Measurements from ENCODE around the gene GAS7. TPM values are rescaled to one million over a fixed set of nuclear protein-coding genes. Genes with fewer than 3 reads are reported as not detected.

GAS7 gene
- total and polyA plus RNA-seq, 9 of the 15 experiments (the other 6 are each of a cell fraction or from before 2014, with no cell fraction given): 0.11 to 0.33 TPM; not detected in 7

DNA sequence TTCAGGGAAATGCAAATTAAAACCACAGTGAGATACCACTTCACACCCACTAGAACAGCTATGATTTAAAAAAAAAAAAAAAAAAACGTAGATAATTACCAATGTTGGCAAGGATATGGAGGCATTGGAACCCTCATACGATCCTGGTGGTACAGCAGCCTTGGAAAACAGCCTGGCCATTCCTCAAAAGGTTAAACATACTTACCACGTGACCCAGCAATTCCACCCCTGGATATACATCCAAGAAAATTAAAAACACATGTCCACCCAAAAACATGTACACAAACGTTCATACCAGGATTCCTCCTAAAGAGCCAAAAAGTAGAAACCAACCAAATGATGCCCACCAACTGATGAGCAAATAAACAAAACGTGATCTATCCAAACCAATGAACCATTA, 68.1 kb downstream of the GAS7 start:
- intact Hi-C loops (cut with micrococcal nuclease): no loop called here
- no peak overlapping the region for H2AFZ ChIP-seq (ENCODE audit: low read depth, low read length)
- TF ChIP-seq TBL1XR1 (IDR thresholded peaks at IDR 0.05; ENCODE audit: low read length in 2 of 2) (no peak), TAF9B (IDR thresholded peaks at IDR 0.05; ENCODE audit: partially characterized antibody) (no peak), U2AF2 (optimal IDR thresholded peaks at IDR 0.05; ENCODE audit: low read depth, low read length) (no peak), ZNF583 (CRISPR knock-in tag; IDR thresholded peaks at IDR 0.05) (no peak), POLR3A (IDR thresholded peaks at IDR 0.05; ENCODE audit: borderline replicate concordance, extremely low read depth, insufficient read depth, insufficient read length) (no peak), MEF2D (tag; conservative IDR thresholded peaks at IDR 0.05; ENCODE audit: low read depth) (no peak)
- TF ChIP-seq, protein P1, sequence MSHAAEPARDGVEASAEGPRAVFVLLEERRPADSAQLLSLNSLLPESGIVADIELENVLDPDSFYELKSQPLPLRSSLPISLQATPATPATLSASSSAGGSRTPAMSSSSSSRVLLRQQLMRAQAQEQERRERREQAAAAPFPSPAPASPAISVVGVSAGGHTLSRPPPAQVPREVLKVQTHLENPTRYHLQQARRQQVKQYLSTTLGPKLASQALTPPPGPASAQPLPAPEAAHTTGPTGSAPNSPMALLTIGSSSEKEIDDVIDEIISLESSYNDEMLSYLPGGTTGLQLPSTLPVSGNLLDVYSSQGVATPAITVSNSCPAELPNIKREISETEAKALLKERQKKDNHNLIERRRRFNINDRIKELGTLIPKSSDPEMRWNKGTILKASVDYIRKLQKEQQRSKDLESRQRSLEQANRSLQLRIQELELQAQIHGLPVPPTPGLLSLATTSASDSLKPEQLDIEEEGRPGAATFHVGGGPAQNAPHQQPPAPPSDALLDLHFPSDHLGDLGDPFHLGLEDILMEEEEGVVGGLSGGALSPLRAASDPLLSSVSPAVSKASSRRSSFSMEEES (CRISPR knock-in tag; IDR thresholded peaks at IDR 0.05): 0 out of 2 replicates have a peak, but pooled peaks have one; percentile 6
- TF ChIP-seq, protein P2, sequence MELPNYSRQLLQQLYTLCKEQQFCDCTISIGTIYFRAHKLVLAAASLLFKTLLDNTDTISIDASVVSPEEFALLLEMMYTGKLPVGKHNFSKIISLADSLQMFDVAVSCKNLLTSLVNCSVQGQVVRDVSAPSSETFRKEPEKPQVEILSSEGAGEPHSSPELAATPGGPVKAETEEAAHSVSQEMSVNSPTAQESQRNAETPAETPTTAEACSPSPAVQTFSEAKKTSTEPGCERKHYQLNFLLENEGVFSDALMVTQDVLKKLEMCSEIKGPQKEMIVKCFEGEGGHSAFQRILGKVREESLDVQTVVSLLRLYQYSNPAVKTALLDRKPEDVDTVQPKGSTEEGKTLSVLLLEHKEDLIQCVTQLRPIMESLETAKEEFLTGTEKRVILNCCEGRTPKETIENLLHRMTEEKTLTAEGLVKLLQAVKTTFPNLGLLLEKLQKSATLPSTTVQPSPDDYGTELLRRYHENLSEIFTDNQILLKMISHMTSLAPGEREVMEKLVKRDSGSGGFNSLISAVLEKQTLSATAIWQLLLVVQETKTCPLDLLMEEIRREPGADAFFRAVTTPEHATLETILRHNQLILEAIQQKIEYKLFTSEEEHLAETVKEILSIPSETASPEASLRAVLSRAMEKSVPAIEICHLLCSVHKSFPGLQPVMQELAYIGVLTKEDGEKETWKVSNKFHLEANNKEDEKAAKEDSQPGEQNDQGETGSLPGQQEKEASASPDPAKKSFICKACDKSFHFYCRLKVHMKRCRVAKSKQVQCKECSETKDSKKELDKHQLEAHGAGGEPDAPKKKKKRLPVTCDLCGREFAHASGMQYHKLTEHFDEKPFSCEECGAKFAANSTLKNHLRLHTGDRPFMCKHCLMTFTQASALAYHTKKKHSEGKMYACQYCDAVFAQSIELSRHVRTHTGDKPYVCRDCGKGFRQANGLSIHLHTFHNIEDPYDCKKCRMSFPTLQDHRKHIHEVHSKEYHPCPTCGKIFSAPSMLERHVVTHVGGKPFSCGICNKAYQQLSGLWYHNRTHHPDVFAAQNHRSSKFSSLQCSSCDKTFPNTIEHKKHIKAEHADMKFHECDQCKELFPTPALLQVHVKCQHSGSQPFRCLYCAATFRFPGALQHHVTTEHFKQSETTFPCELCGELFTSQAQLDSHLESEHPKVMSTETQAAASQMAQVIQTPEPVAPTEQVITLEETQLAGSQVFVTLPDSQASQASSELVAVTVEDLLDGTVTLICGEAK (IDR thresholded peaks at IDR 0.05): no peak
- TF ChIP-seq, protein P2 (CRISPR knock-in tag; IDR thresholded peaks at IDR 0.05): no peak
- H3K9ac ChIP-seq (ENCODE audit: insufficient read depth in 1 of 2, low read depth in 2 of 2, low read length in 2 of 2): no peak overlapping the region
- H3K36me3 ChIP-seq (ENCODE audit: control insufficient read depth, insufficient read depth, low read length): no peaks in the 10 kb centered on the region
- H3K4me2 ChIP-seq (ENCODE audit: insufficient read depth, low read length): no peak overlapping the region
- no peak overlapping the region for H3K4me3 ChIP-seq
- no peak for DNase-seq (ENCODE audit: extremely low read depth in 1 of 4, low spot score in 3 of 4)
- ChIA-PET CTCF (ENCODE audit: low intra/inter-chr PET ratio) (no interaction called here), POLR2A (no interaction called here)
- ATAC-seq: no peak
- no peaks in the 10 kb centered on the region for H3K4me1 ChIP-seq (replicated peaks in 1 of 2; ENCODE audit: control insufficient read depth in 2 of 2, insufficient read depth in 2 of 2, low read length in 2 of 2)
- FAIRE-seq: no peak
- H3K79me2 ChIP-seq (ENCODE audit: control insufficient read depth, insufficient read depth, low read length): no peaks in the 10 kb centered on the region
- no TSS peak for BruUV-seq (replicated peaks)
- WGBS (ENCODE audit: insufficient coverage, low coverage, missing lambda C conversion rate): 1% methylated on average over 5 of the region's 5 CpGs
- in situ Hi-C loops (cut with MboI): no loop called here
- no peaks in the 10 kb centered on the region for H3K9me3 ChIP-seq (replicated peaks; ENCODE audit: control insufficient read depth, insufficient read depth, low read depth, low read length)
- no peaks in the 10 kb centered on the region for H3K9me1 ChIP-seq (ENCODE audit: control insufficient read depth, insufficient read depth, low read length)
- no peak overlapping the region for H3K27ac ChIP-seq (ENCODE audit: extremely low read depth, low read depth, low read length)
- H3K27me3 ChIP-seq (ENCODE audit: control insufficient read depth in 2 of 2, insufficient read depth in 2 of 2, low read length in 2 of 2): no peaks in the 10 kb centered on the region; a peak in 1 of 5 replicates
- H4K20me1 ChIP-seq (replicated peaks; ENCODE audit: control insufficient read depth, insufficient read depth, low read length): no peaks in the 10 kb centered on the region
